ENCODE results near the gene CSF2.

DNA sequence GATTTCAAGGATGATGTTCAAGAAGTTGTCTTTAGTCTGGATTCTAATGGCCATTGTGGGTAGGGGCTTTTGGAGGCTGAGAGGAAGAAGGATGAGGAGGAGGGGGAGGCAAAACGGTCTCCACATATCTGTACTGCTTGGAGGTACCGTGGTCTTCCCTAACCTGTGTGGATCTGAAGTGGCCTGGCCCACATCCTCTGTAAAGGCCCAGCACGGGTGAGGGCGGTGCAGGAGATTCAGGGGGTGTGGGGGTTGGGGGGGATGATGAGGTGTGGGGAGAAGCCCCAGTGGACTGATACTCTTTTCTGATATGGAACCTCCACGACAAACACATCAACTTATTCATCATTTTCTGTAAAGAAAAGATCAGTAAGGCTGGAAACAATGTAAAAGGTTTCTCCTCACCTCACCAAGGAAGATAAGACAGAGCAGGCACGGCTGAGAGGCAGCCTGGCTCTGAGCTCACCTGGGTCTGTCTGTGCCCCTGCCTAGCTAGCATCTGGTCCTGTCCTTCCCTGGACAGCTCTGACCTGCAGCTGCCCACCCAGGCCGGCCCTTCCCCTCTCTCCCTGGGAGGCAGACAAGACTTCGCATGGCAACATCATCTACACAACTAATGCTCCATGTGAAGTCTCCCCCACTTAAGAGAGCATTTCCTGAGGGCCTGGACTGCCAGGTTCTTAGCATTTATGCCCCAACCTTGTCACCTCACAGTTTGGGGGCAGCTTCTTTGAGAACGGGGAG lies 18.7 kb upstream of the CSF2 start:
- TF ChIP-seq, protein P1, sequence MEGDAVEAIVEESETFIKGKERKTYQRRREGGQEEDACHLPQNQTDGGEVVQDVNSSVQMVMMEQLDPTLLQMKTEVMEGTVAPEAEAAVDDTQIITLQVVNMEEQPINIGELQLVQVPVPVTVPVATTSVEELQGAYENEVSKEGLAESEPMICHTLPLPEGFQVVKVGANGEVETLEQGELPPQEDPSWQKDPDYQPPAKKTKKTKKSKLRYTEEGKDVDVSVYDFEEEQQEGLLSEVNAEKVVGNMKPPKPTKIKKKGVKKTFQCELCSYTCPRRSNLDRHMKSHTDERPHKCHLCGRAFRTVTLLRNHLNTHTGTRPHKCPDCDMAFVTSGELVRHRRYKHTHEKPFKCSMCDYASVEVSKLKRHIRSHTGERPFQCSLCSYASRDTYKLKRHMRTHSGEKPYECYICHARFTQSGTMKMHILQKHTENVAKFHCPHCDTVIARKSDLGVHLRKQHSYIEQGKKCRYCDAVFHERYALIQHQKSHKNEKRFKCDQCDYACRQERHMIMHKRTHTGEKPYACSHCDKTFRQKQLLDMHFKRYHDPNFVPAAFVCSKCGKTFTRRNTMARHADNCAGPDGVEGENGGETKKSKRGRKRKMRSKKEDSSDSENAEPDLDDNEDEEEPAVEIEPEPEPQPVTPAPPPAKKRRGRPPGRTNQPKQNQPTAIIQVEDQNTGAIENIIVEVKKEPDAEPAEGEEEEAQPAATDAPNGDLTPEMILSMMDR (IDR thresholded peaks at IDR 0.05), result no peak
- no peak for TF ChIP-seq EZH2 (IDR thresholded peaks at IDR 0.05; ENCODE audit: borderline replicate concordance, insufficient read depth, low read depth, low read length, poor library complexity, severe bottlenecking)

Measured in B cell (primary cell).